ENCODE data around the gene MANSC1. TPM values are rescaled to one million over a fixed set of nuclear protein-coding genes. Genes with fewer than 3 reads are reported as not detected.

MANSC1 gene
- polyA plus RNA-seq, 1 donor (not counting 4 experiments of a cell fraction or from before 2014, with no cell fraction given), result 1.6 TPM

- Histone ChIP-seq H3K27ac (ENCODE audit: control insufficient read depth, insufficient read depth, low read length) (no peak overlapping the region), H3K79me2 (ENCODE audit: control insufficient read depth, insufficient read depth, low read length) (no peaks in the 10 kb centered on the region), H3K9me3 (ENCODE audit: control insufficient read depth, low read depth, low read length) (no peaks in the 10 kb centered on the region), H2AFZ (ENCODE audit: control insufficient read depth, low read length) (no peak overlapping the region), H3K9me1 (ENCODE audit: control insufficient read depth, extremely low read depth, insufficient read depth, low read length) (no peaks in the 10 kb centered on the region), H4K20me1 (ENCODE audit: control insufficient read depth, extremely low read depth, insufficient read depth, low read length) (no peaks in the 10 kb centered on the region), H3K27me3 (ENCODE audit: control insufficient read depth, extremely low read depth, insufficient read depth, low read length) (no peaks in the 10 kb centered on the region), H3K36me3 (ENCODE audit: control insufficient read depth in 2 of 2, extremely low read depth in 1 of 2, insufficient read depth in 2 of 2, low read length in 2 of 2) (no peaks in the 10 kb centered on the region), H3K4me3 (ENCODE audit: control insufficient read depth in 2 of 3, extremely low read depth in 1 of 3, insufficient read depth in 2 of 3, low read depth in 1 of 3, low read length in 3 of 3) (no peak overlapping the region), H3K4me1 (ENCODE audit: control insufficient read depth, extremely low read depth, insufficient read depth, low read length) (no peaks in the 10 kb centered on the region), H3K9ac (ENCODE audit: control insufficient read depth, extremely low read depth, insufficient read depth, low read length) (no peak overlapping the region), H3K4me2 (ENCODE audit: control insufficient read depth, extremely low read depth, insufficient read depth, low read depth, low read length) (no peak overlapping the region)
- no peak for DNase-seq (ENCODE audit: low read depth, low spot score)
- dilution Hi-C loops (cut with MboI; ENCODE audit: extremely low pct_ligation_motif_present, low sequenced_read_pairs), result no loop called here
- TF ChIP-seq EZH2 (IDR thresholded peaks at IDR 0.05; ENCODE audit: low read length), result no peak
- no peak for TF ChIP-seq CTCF (optimal IDR thresholded peaks at IDR 0.05 in 1 of 3, IDR thresholded peaks at IDR 0.05 in 1 of 3, conservative IDR thresholded peaks at IDR 0.05 in 1 of 3; ENCODE audit: extremely low read depth in 1 of 3, insufficient read depth in 2 of 3, low read length in 3 of 3)
- FAIRE-seq, result no peak
These were observed 55.6 kb downstream of the MANSC1 start for GRCh38 chr12:12294215-12295005.

GRCh38 chr12:12290206-12290605, 59.8 kb downstream of the MANSC1 start:
- no peak overlapping the region for H3K4me2 ChIP-seq (ENCODE audit: control insufficient read depth, extremely low read depth, insufficient read depth, low read depth, low read length)
- H2AFZ ChIP-seq (ENCODE audit: control insufficient read depth, low read length), result no peak overlapping the region
- DNase-seq (ENCODE audit: low read depth, low spot score), result no peak
- no peaks in the 10 kb centered on the region for H3K9me3 ChIP-seq (ENCODE audit: control insufficient read depth, low read depth, low read length)
- H3K4me1 ChIP-seq (ENCODE audit: control insufficient read depth, extremely low read depth, insufficient read depth, low read length), result no peaks in the 10 kb centered on the region
- H3K27me3 ChIP-seq (ENCODE audit: control insufficient read depth, extremely low read depth, insufficient read depth, low read length), result no peaks in the 10 kb centered on the region
- H3K9me1 ChIP-seq (ENCODE audit: control insufficient read depth, extremely low read depth, insufficient read depth, low read length), result no peaks in the 10 kb centered on the region
- no peaks in the 10 kb centered on the region for H3K79me2 ChIP-seq (ENCODE audit: control insufficient read depth, insufficient read depth, low read length)
- H3K4me3 ChIP-seq (ENCODE audit: control insufficient read depth in 2 of 3, extremely low read depth in 1 of 3, insufficient read depth in 2 of 3, low read depth in 1 of 3, low read length in 3 of 3), result no peak overlapping the region
- H3K9ac ChIP-seq (ENCODE audit: control insufficient read depth, extremely low read depth, insufficient read depth, low read length), result no peak overlapping the region
- no peak for FAIRE-seq
- H3K27ac ChIP-seq (ENCODE audit: control insufficient read depth, insufficient read depth, low read length), result no peak overlapping the region
- TF ChIP-seq CTCF (optimal IDR thresholded peaks at IDR 0.05 in 1 of 3, IDR thresholded peaks at IDR 0.05 in 1 of 3, conservative IDR thresholded peaks at IDR 0.05 in 1 of 3; ENCODE audit: extremely low read depth in 1 of 3, insufficient read depth in 2 of 3, low read length in 3 of 3) (no peak), EZH2 (IDR thresholded peaks at IDR 0.05; ENCODE audit: low read length) (no peak)
- H4K20me1 ChIP-seq (ENCODE audit: control insufficient read depth, extremely low read depth, insufficient read depth, low read length), result no peaks in the 10 kb centered on the region
- no peaks in the 10 kb centered on the region for H3K36me3 ChIP-seq (ENCODE audit: control insufficient read depth in 2 of 2, extremely low read depth in 1 of 2, insufficient read depth in 2 of 2, low read length in 2 of 2)
- dilution Hi-C loops (cut with MboI; ENCODE audit: extremely low pct_ligation_motif_present, low sequenced_read_pairs), result no loop called here
